Retinal pigment epithelial cell (primary cell): ENCODE measurements around the gene DAZAP1.
A peak's percentile ranks its signal among the peaks of the same experiment; 100 is the strongest.
"Not testable (repeated sequence)": the region's sequence is repeated elsewhere in the genome, so short reads cannot be mapped to it uniquely, and the experiment has no call there.

Experiments used
- DNase-seq: peaks from one replicate; pipeline ENCODE4 v3.0.0-alpha.2; 2010; ENCODE audit warnings: low read depth
- H3K4me3 ChIP-seq: 2 replicates; pipeline ENCODE4 v1.5.1; 2011; ENCODE audit warnings: mild to moderate bottlenecking, low read length, control low read depth, moderate library complexity
- TF ChIP-seq, protein P1 (sequence below): conservative IDR thresholded peaks from 2 replicates; pipeline ENCODE4 v1.5.1; 2011; ENCODE audit warnings: low read depth, low read length, control low read depth, inconsistent platforms

Gene DAZAP1

DNA sequence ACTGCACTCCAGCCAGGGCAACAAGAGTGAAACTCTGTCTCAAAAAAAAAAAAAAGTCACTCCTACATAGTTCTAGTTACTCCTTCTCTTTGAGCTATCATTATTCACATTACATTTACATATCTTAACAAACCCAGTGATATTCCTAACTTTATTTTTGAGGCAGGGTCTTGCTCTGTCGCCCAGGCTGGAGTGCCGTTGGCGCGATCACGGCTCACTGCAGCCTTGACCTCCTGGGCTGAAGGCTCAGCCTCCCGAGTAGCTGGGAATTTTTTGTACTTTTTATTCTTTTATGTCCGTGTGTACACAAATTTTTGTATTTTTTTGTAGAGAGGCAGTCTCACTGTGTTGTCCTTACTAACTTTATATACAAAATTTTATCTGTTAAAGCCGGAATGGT, 30.2 kb downstream of the DAZAP1 start:
- TF ChIP-seq, protein P1, sequence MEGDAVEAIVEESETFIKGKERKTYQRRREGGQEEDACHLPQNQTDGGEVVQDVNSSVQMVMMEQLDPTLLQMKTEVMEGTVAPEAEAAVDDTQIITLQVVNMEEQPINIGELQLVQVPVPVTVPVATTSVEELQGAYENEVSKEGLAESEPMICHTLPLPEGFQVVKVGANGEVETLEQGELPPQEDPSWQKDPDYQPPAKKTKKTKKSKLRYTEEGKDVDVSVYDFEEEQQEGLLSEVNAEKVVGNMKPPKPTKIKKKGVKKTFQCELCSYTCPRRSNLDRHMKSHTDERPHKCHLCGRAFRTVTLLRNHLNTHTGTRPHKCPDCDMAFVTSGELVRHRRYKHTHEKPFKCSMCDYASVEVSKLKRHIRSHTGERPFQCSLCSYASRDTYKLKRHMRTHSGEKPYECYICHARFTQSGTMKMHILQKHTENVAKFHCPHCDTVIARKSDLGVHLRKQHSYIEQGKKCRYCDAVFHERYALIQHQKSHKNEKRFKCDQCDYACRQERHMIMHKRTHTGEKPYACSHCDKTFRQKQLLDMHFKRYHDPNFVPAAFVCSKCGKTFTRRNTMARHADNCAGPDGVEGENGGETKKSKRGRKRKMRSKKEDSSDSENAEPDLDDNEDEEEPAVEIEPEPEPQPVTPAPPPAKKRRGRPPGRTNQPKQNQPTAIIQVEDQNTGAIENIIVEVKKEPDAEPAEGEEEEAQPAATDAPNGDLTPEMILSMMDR, result no peak
- DNase-seq, result no peak
- no peak overlapping the region for H3K4me3 ChIP-seq

- TF ChIP-seq, protein P1, result peak; percentile 91
- DNase-seq, result peak; percentile 71
- peak within 1 kb of the TSS; percentile 76 for H3K4me3 ChIP-seq
Observed at GRCh38 chr19:1438035-1438932, 30.9 kb downstream of the DAZAP1 start, which contains the start of gene RPS15. Gene RPS15, plus strand, starts transcription at chr19:1438396. Its CDS starts 30 bp downstream, at chr19:1438426.

GRCh38 chr19:1438933-1439354, 31.6 kb downstream of the DAZAP1 start:
- TF ChIP-seq, protein P1, result no peak
- peak overlapping the region; percentile 76 for H3K4me3 ChIP-seq
- DNase-seq, result no peak

GRCh38 chr19:1439525-1440417, 32.4 kb downstream of the DAZAP1 start:
- not testable (repeated sequence) for DNase-seq
- peak overlapping the region; percentile 76 for H3K4me3 ChIP-seq

DNA sequence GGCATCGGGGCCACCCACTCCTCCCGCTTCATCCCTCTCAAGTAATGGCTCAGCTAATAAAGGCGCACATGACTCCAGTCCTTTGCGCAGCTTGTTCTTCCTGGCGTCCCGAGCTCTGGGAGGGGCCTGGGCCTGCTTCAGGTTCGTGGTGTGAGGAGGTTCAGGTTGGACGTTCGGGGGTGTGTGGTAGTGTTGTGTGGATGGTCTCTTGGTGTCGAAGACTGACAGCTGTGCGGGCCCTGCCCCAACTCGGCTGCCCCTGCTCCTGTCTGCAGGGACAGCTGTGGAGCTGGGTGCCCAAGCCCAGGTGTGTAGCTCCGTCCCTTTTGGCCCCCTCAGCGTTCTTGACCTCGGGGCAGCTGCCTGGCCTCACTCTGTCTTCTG, 33.0 kb downstream of the DAZAP1 start:
- TF ChIP-seq, protein P1, result no peak
- no peak for DNase-seq
- no peak overlapping the region for H3K4me3 ChIP-seq

DNA sequence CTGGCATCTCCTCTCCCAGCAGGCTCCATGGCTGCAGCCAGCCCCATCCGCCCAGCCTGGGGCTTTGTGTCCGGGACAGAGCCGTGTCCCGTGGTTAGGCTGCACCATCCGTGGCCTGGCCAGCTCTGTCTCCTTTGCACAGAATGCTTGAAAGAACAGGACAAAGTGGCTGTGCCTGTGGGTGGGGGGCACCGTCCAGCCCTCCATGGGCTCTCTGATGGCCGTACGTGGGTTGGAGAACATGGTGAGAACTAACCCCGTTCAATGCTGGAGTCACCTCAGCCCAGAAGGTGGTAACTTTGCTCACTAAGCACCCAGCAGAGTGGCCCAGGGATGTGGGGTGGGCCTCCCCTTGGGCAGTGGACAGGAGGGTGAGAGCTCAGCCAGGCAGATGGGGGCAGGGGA, 33.6 kb downstream of the DAZAP1 start:
- TF ChIP-seq, protein P1, result no peak
- H3K4me3 ChIP-seq, result no peak overlapping the region
- no peak for DNase-seq

GRCh38 chr19:1441677-1442438, 34.5 kb downstream of the DAZAP1 start:
- H3K4me3 ChIP-seq, result no peak overlapping the region
- TF ChIP-seq, protein P1, result no peak
- no peak for DNase-seq
